Measurements from ENCODE around the gene ASB18.

ASB18 gene

GRCh38 chr2:236176951-236177350, 87.3 kb downstream of the ASB18 start:
- in situ Hi-C loops (cut with MboI; ENCODE audit: low sequenced_read_pairs), result loop anchor here (25.0 kb wide), 1 partner anchor 415 kb away; no protein-coding TSS in a partner anchor

GRCh38 chr2:236176417-236176816, 87.8 kb downstream of the ASB18 start:
- in situ Hi-C loops (cut with MboI; ENCODE audit: low sequenced_read_pairs), result loop anchor here (25.0 kb wide), 1 partner anchor 414 kb away; no protein-coding TSS in a partner anchor

DNA sequence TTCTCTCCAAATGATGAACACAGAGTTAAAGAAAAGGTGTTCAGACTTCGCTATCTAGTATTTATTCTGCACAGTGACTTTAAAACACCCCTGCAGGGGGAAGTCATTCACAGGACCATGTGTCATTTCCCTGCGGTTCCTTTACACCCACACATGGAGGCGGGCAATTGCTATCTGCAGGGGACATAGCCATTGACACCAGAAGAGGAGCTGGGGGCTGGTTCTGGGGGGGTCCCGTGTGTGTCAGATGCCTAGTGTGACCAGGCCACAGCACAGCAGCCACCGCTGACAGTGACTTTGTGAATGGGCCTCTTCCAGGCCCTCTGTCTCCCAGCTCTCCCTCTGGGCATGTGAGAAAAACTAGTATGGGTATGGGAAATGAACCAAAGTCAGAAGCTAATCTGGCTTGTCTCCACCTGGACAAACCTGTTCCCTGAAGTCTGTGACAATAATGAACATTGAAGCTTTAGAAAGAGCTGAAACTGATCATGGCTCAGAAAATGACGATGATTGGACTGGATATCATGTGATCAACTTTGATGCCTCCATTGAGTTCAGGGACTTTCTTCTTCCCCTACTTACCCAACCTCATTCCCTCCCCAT, 88.6 kb downstream of the ASB18 start:
- in situ Hi-C loops (cut with MboI; ENCODE audit: low sequenced_read_pairs), result loop anchor here (25.0 kb wide), 1 partner anchor 413 kb away; no protein-coding TSS in a partner anchor

DNA sequence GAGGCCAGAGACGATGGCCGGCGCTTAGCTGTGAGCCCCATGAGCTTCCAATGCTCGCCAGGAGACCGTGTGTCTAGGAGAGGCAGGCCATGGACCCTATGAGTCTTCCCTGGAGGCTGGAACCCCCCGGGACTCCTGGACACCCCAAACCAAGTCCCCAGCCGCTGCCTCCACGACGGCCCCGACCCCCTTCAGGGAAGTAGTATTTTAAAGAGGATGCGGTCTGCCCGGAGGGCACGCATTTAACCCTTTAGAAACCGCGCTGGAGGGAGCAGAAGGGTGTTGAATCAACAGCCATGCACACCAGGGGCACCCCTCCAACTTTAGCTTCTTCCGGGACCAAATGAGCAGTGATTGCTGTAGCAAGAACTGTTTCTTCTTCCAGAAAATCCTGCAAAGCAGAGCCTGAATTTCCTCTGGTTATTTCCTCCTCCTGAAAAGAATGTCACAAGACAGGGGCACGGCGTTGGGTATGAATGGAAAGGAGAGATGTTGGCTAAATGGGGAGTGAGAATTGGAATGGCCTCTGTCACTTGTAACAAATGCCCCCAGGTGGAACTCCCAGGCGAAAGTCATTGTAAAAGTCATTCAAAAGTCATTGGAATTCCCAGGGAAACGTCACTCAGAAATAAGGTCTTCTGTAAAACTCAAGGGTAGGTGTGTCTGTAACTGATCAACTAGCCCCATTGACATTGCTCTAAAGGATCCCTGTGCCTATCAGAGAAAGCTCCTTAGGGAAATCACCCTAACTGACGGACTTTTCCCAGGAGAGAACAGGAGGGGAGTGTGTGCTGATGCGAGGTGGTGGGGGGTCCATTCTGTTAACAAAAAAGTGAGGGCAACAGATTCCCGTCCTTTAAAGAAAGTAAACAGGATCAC, 90.2 kb downstream of the ASB18 start:
- in situ Hi-C loops (cut with MboI; ENCODE audit: low sequenced_read_pairs), result no loop called here

DNA sequence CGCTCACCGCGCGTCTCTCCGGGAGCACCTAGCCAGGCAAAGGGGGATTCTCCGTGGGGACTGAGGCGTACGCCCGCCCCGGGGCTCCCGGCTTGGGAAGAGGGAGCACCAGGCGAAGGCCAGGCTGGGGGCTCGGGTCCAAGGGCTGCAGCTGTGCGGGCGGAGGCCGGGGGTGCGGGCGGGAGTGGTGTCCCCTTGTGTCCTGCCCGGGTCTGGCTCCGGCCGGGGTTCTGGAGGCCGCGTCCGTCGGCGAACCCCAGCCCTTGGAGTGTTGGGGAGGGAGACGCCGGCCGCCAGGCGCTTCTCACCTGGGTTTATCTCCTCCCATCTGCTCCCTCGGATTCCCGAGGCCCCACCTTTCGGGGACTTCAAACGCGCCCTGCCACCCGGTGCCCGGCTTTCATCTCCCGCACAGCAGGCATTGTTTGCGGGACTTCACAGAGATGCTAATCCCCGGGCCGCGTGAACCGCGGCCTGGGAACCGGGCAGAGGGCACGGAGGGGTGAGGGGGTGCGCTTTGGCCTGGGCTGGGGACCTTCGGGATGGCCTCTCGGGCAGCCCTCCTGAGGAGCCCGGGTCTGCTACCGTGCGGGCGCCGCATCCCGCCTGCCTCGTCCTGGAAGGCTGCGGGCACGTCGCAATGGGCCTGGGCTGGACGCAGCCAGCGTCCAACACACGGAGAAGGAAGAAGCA, 91.0 kb downstream of the ASB18 start:
- in situ Hi-C loops (cut with MboI; ENCODE audit: low sequenced_read_pairs), result no loop called here

- in situ Hi-C loops (cut with MboI; ENCODE audit: low sequenced_read_pairs), result no loop called here
Measured at GRCh38 chr2:236172255-236173035, 91.8 kb downstream of the ASB18 start.

- in situ Hi-C loops (cut with MboI; ENCODE audit: low sequenced_read_pairs), result no loop called here
Measured at GRCh38 chr2:236171680-236172254, 92.4 kb downstream of the ASB18 start.

- in situ Hi-C loops (cut with MboI; ENCODE audit: low sequenced_read_pairs), result no loop called here
Measured at GRCh38 chr2:236171181-236171679, 93.0 kb downstream of the ASB18 start.

GRCh38 chr2:236170590-236171165, 93.5 kb downstream of the ASB18 start:
- in situ Hi-C loops (cut with MboI; ENCODE audit: low sequenced_read_pairs), result no loop called here

GRCh38 chr2:236169741-236170589, 94.2 kb downstream of the ASB18 start:
- in situ Hi-C loops (cut with MboI; ENCODE audit: low sequenced_read_pairs), result no loop called here

GRCh38 chr2:236169151-236169721, 95.0 kb downstream of the ASB18 start:
- in situ Hi-C loops (cut with MboI; ENCODE audit: low sequenced_read_pairs), result no loop called here

DNA sequence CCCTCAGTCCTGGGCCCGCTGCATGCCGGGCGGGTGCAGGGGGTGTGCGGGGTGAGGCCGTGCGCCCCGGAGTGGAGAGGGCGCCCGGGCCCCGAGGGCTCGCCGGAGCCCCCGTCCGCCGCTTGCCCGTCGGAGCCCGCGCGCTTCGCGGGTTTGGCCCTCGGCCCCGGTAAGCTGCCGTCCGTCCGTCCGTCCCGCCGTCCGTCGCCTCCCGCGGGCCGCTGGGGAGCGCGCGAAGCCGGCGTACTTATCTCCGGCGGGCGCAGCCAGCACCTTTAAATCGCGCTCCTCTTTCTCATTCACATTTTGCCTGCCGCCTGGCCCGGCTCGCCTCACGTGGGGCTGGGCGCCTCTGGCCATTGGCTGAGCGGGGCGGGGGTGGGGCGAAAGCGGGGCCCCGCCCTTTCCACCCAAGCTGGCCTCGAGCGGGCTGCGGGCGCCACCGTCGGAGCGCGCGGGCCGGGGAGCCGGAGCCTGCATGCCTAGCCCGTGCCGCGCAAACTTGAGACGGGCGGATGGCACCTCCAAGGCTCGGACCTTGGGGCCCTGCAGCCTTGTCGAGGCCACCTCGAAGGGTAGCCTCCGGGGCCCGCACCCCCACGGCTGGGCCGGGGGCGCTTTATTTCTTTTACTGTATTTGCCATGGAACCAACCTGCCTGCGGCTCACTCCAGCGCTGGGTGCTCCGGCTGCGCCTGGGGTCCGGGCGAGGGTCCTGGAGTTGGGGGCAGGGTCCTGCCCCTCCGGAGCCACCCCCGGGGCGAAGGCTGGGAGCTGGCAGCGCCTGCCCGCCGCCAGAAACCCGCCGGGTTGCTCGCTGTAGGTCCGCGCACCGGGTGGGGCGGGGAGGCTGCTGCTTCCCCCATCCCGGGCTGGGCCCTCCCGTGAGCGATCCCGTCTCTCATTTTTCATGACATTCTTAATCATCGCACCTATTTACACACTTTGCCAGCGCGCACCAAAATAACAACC, 95.8 kb downstream of the ASB18 start, which contains the start of gene GBX2:
Gene GBX2, minus strand, starts transcription at position 277 of the 971 bp plus-strand sequence. CDS start 415 bp downstream, outside the sequence.
- in situ Hi-C loops (cut with MboI; ENCODE audit: low sequenced_read_pairs), result no loop called here

GRCh38 chr2:236167297-236168109, 96.7 kb downstream of the ASB18 start:
- in situ Hi-C loops (cut with MboI; ENCODE audit: low sequenced_read_pairs), result no loop called here

DNA sequence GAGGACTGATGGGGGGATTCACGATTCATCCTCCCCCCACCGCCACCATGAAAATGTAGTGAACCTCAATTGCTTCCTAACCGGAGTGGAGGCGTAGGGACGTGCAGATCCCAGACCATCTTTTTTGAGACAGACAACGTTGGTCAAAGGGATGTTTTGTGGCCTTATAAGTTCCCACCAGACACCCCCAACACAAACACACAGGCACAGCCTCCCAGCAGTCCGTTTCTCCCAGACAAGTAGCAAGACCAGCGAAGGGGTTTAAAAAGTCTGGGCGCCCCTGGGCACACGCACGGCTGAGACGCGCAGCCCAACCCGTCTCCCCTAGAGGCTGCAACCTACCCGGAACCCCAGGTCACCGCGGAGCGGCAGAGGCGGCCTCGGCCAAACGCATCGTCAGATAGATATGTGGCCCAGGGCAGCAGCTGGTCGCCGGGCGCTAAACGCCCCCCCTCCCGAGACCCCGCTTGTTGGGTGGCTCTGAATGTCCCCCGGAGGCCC, 97.4 kb downstream of the ASB18 start:
- in situ Hi-C loops (cut with MboI; ENCODE audit: low sequenced_read_pairs), result no loop called here

GRCh38 chr2:236165842-236166795, 98.1 kb downstream of the ASB18 start:
- in situ Hi-C loops (cut with MboI; ENCODE audit: low sequenced_read_pairs), result no loop called here

Data from HL-60/S4 treated with phorbol 12-myristate 13-acetate at 8.2 ng/mL for 4 days and 3 days (cell line).